ENCODE data around the gene C10orf105. TPM values are rescaled to one million over a fixed set of nuclear protein-coding genes. Genes with fewer than 3 reads are reported as not detected.
A peak's percentile ranks its signal among the peaks of the same experiment; 100 is the strongest.

Gene C10orf105
- total RNA-seq, 1 experiment from 2014 or later = not detected

DNA sequence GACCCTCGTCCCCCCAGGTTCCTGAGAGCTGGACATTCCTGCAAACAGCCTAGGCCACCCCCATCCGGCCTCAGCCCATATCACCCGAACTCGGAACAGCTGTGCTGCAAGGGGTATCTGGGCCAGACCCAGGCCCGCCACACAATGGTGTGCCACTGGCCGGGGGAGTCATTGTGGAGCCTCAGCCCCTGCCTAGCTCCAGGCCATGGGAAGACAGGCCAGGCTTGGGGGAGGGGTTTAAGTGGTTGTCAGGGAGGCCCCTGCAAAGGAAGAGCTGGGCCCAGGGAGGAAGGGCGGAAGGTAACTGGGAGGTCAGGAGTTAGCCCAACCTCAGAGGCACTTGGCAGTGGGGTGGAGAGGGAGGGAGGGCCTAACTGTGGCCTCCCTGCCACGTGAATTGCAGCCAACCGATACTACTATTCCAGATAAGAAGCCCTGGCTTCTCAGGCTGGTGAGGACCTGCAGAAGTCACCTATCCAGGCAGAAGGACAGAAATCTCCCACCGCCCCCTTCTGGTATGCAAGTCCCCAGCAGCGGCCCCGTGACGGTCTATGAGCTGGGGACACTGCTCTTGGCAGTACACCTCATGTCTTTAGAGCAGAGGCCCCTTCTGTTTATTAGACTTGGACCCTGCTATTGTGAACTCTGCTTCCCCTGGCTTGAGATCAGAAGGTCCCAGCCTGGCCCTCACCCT, 26.9 kb upstream of the C10orf105 start:
- no peak for DNase-seq
- Histone ChIP-seq H3K4me1 (no peaks in the 10 kb centered on the region), H3K27me3 (no peaks in the 10 kb centered on the region), H3K4me3 (no peak overlapping the region), H3K9me3 (replicated peaks) (no peaks in the 10 kb centered on the region), H3K27ac (no peak overlapping the region), H3K36me3 (no peaks in the 10 kb centered on the region)

DNA sequence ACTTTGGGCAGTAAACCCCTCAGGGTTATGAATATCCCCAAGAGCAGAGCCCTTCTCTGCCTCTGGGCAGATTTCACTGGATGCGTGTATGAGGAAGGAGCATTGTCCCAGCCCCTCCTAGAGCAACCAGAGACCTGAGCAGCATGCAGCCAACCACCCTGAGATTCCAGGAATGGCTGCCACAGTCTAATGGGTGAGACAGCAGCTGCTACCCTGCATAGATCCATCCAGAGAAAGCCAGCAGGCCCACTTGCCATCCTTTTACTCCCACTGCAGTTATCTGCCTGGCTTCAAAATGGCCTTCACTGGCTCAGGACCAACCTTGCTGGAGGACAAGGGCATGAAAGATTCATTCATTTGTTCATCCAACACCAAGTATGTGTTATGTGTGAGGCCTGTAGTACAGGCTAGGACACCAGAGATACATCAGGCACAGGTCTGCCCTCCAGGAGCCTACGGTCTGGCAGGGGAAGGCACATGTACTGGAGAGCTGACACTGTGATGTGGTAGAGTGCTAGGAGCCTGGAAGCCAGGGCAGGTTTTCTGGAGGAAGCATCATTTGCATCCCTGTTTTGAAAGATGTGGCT, 26.2 kb upstream of the C10orf105 start:
- Histone ChIP-seq H3K4me3 (no peak overlapping the region), H3K36me3 (no peaks in the 10 kb centered on the region), H3K27me3 (no peaks in the 10 kb centered on the region), H3K4me1 (no peaks in the 10 kb centered on the region), H3K27ac (no peak overlapping the region), H3K9me3 (replicated peaks) (no peaks in the 10 kb centered on the region)
- DNase-seq = no peak

DNA sequence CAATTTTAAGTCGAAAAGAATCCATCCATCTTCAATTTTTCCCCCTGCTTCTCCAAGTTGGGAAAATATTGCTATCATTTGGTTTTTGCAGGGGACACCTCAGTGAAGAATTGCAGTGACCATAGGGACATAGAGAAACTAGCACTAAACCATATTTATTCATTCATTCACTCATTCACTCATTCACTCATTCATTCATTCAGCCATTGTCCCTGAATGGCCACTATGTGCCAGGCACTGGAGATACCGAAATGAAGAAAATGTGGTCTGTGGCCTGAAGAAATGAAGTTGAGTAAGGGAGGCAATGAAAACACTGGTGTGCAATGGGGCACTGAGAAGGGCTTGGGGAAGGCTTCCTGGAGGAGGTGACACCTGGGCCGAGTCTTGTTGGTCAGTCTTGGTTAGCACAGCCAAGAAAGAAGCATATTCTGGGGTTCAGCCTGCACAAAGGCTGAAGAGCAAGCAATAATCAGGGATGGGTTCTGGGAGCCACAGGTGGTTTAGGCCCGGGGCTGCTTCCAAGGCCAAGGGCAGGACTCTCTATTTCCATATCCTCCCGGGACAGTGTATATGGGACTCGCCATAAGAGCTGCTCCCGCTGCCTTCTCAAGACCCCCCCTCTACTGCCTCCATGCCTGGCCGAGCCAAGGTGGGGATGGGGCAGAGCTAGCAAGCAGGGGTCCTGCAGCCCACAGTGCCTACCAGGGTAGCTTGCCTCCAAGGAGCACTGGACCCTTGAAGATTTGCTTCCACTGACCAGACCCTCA, 25.5 kb upstream of the C10orf105 start:
- no peak overlapping the region for H3K27ac ChIP-seq
- no peaks in the 10 kb centered on the region for H3K36me3 ChIP-seq
- H3K27me3 ChIP-seq = no peaks in the 10 kb centered on the region
- no peaks in the 10 kb centered on the region for H3K4me1 ChIP-seq
- H3K9me3 ChIP-seq (replicated peaks) = no peaks in the 10 kb centered on the region
- DNase-seq = no peak
- no peak overlapping the region for H3K4me3 ChIP-seq

DNA sequence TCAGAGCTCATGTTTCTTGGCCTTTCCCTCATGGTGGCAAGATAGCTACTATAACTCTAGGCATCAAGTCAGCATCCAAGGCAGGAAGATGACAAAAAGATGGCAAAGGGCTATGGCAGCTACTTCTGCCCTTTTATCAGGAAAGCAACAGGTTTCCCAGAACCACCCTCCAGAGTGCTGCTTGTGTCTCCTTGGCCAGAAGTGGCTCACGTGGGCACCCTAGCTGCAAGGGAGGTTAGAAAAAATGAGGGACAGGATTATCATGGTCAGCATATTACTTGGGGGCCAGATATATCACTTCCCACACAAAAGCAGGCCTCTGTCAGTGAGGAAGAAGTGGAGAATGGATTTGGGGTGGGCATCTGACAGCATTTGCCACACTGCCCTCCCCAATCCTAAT, 24.3 kb upstream of the C10orf105 start:
- Histone ChIP-seq H3K27ac (no peak overlapping the region), H3K27me3 (no peaks in the 10 kb centered on the region), H3K4me1 (no peaks in the 10 kb centered on the region)

DNA sequence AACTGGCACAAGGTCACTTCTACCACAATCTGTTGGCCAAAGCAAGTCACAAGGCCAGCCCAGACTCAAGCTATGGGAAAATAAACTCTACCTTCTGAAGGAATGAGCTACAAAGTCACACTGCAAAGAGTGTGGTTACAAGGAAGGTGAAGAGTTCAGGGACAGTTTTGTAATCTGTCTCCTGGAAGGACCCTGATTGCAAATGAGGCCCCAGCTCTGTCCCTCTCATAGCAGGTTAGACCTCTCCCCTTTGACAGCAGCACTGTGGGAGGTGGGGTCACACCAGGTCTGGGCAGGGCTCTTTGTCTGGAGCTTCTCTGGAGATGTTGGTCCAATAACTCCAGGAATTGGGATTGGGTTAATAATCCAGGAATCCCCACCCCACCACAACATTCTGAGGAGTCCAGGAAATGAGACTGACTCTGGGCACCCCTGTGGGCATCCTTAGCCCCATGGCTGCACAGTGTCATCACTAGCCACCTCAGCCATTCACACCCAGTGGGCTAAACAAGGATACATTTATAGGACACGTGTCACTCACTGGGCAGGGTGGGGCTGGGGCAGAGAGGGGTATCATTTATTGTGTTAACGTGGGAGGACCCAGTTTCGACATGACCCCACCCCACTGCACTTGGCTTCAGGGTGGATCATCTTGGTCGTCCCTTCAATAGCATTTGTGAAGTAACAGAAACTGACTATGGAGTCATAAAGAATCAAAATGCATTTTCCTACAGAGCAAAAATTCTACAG, 23.7 kb upstream of the C10orf105 start:
- Histone ChIP-seq H3K36me3 (no peaks in the 10 kb centered on the region), H3K27ac (no peak overlapping the region), H3K9me3 (replicated peaks) (no peaks in the 10 kb centered on the region), H3K27me3 (no peaks in the 10 kb centered on the region), H3K4me1 (no peaks in the 10 kb centered on the region), H3K4me3 (no peak overlapping the region)
- no peak for DNase-seq

More for the DNA sequence above, 24.3 kb upstream of the C10orf105 start:
- Histone ChIP-seq H3K4me3 (no peak overlapping the region), H3K9me3 (replicated peaks) (no peaks in the 10 kb centered on the region), H3K36me3 (no peaks in the 10 kb centered on the region)
- DNase-seq = no peak

DNA sequence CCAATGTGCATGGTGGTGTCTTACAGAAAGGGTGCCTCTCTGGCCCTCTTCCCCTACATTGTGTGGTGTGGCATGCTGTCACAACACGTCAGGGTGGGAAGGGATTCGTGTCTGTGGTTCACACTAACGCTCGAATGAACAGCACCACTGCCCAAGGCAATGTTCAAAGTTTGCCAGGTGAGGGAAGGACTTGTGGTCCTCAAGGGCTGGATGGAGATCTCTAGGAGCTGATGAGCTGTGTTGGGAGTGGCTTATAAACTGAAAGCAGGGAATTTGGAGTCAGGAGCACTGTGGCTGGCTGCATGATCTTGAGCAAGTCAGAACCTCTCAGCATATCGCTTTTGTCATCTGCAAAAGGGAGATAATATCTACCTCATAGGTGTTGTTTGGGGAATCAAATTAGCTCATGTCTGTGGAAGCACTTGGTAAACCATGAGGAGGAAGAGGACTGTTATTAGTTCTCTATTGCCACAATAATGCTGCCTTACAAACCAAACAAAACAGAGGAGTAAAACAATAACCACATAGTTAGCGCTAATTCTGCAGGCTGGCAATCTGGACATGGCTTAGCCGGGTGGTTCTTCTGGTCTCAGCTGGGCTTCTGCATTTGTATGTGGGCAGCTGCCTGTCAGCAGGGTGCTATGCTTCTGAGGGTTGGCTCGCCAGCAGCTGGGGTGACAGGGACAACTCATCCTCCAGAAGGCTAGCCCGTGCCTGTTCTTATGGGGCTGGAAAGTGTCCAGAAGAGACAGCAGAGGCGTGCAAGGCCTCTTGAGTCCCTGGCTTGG, 22.9 kb upstream of the C10orf105 start:
- Histone ChIP-seq H3K27ac (no peak overlapping the region), H3K4me3 (no peak overlapping the region), H3K27me3 (no peaks in the 10 kb centered on the region), H3K9me3 (replicated peaks) (no peaks in the 10 kb centered on the region), H3K36me3 (no peaks in the 10 kb centered on the region), H3K4me1 (no peaks in the 10 kb centered on the region)
- no peak for DNase-seq

DNA sequence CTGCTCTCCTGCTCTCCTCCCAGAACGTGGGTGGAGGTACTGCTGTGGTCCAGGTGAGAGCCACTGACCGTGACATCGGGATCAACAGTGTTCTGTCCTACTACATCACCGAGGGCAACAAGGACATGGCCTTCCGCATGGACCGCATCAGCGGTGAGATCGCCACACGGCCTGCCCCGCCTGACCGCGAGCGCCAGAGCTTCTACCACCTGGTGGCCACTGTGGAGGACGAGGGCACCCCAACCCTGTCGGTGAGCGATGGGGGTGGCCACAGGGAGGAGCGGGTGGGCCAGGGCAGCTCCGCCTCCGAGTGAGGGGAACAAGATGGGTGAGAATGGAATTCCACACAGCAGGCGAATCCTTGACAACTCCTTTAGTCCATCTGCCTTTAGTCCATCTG, 22.1 kb upstream of the C10orf105 start:
- Histone ChIP-seq H3K9me3 (replicated peaks) (no peaks in the 10 kb centered on the region), H3K36me3 (no peaks in the 10 kb centered on the region), H3K4me1 (0 out of 2 replicates have a peak, but pooled peaks cover 1% of the 10 kb centered on the region), H3K4me3 (no peak overlapping the region), H3K27me3 (no peaks in the 10 kb centered on the region), H3K27ac (no peak overlapping the region)
- DNase-seq = no peak

DNA sequence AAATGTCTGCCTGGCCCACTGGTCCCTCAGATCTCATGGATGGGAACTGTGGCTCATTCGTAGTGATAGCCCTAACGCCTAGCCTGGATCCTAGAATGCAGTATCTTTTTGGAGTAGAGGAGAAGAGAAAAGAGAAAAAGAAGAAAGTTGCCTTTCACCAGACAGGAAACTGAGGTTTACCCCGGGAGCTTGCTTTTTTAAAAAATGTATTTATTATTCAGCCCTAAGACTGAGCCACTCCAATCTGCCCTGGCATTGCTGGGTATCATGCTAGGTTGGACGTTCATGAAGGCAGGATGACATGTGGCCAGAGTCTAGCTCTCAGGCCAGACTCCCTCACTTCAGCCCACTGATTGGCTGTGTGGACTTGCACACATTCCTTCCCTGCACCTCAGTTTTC, 21.5 kb upstream of the C10orf105 start:
- H3K4me1 ChIP-seq = 0 out of 2 replicates have a peak, but pooled peaks cover 3% of the 10 kb centered on the region
- H3K27ac ChIP-seq = no peak overlapping the region
- H3K4me3 ChIP-seq = no peak overlapping the region
- no peaks in the 10 kb centered on the region for H3K36me3 ChIP-seq
- no peaks in the 10 kb centered on the region for H3K9me3 ChIP-seq (replicated peaks)
- DNase-seq = no peak
- H3K27me3 ChIP-seq = no peaks in the 10 kb centered on the region

DNA sequence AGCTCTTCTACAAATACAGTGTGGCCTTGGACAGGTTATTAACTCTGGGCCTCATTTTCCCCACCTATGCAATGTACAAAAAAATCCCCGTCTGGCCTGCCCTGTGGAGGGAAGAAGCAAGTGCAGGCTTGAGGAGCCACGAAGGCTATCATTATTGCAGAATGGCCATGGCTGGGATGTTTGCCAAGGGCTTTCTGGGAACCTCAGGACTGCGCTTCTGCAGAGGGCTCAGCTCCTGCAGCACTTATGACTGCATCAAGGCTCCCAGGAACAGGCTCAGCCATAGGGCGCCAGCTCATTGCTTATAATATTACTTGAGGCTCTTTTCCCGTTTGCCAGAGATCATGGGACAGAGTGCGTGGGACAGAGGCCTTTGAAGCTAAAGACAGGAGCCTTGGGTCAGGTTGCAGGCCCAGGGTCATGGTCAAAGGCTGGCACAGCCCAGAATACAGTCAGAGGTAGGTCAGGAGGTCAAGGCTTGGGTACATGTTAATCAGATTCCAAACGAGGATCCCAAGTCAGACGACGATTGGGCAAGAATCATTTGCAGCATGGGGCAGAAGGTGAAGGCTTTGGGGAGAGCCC, 20.6 kb upstream of the C10orf105 start:
- Histone ChIP-seq H3K27ac (no peak overlapping the region), H3K36me3 (no peaks in the 10 kb centered on the region), H3K4me1 (0 out of 2 replicates have a peak, but pooled peaks cover 3% of the 10 kb centered on the region), H3K4me3 (no peak overlapping the region), H3K9me3 (replicated peaks) (no peaks in the 10 kb centered on the region), H3K27me3 (no peaks in the 10 kb centered on the region)
- no peak for DNase-seq

DNA sequence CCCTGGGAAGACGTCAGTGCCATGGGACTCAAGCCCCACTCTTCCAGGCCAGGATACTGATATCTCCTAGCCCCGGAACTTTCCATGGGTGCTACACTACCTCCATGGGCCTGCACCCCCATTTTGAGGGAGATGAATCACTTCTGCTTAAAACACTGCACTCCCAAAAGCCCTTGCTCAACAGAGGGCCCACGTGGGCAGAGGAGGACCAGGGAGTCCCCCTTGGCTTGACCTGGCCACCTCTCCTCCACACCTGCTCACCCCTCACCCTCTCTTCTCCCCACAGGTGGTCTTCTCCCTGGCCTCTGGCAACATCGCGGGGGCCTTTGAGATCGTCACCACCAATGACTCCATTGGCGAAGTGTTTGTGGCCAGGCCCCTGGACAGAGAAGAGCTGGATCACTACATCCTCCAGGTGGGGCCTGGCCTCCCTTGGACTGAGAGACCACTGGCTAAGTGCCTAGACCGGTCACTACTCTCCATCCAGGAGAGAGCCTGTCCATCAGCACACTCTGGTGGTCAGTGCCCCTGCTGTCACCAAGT, 19.9 kb upstream of the C10orf105 start:
- Histone ChIP-seq H3K27ac (no peak overlapping the region), H3K4me1 (0 out of 2 replicates have a peak, but pooled peaks cover 3% of the 10 kb centered on the region), H3K27me3 (no peaks in the 10 kb centered on the region), H3K4me3 (no peak overlapping the region), H3K9me3 (replicated peaks) (no peaks in the 10 kb centered on the region), H3K36me3 (no peaks in the 10 kb centered on the region)
- DNase-seq = no peak

DNA sequence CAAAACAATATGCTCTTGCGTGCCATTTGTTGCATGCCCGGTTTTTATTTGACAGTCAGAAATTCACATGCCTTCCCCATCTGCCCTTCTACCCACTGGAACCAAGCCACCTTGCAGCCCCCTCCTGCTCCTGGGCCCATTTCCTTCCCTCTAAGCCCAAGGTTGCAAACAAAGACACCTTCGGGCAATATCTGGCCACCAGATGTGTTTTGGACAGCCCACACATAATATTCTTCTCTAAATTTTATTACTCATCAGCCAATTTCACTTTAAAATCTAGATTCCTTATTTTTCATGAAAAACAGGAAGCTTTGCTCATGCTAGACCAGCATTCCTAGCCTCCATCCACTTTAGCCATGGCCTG, 18.2 kb upstream of the C10orf105 start:
- Histone ChIP-seq H3K9me3 (replicated peaks) (no peaks in the 10 kb centered on the region), H3K27ac (no peak overlapping the region), H3K27me3 (no peaks in the 10 kb centered on the region), H3K4me1 (0 out of 2 replicates have a peak, but pooled peaks cover 3% of the 10 kb centered on the region), H3K4me3 (no peak overlapping the region), H3K36me3 (no peaks in the 10 kb centered on the region)
- no peak for DNase-seq

DNA sequence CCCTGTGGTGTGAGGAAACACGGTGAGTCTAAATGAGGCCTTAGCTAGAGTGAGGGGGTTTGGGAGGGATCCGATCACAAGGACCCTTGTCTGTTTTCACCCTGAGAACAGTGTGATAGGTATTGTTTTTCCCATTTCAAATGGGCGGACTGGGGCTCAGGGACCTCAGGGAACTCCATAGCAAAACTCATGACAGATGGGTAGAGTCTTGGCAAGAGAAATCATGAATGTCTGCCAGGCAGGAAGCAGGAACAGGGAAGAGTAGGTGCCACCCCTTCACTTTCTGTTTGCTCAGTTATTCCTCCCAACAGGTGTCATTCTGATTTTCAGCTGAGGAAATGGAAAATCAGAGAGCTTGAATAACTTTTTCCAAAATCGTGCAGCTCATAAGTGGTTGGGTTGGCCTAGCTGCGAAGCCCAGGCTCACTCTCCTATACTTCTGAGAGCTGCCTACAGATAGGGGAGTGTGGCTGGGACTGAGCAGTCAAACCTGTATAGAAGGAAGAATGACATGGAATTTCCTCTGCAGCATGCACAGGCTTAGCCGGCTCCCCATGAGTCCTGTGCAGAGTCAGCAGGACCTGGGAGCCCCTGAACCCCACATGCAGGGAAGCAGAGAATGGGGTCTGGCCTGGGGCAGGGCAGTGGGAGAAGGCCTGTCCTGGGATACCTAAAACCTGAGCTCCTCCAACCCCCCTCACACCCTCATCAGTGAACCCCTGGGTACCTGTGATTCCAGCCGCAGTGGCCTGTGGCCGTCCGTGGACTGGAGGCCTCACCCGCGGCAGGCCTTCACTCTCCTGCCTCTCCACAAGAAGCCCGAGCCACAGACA, 17.6 kb upstream of the C10orf105 start:
- Histone ChIP-seq H3K36me3 (no peaks in the 10 kb centered on the region), H3K4me1 (0 out of 2 replicates have a peak, but pooled peaks cover 3% of the 10 kb centered on the region), H3K9me3 (replicated peaks) (no peaks in the 10 kb centered on the region), H3K27me3 (no peaks in the 10 kb centered on the region), H3K27ac (no peak overlapping the region), H3K4me3 (no peak overlapping the region)
- DNase-seq = no peak

DNA sequence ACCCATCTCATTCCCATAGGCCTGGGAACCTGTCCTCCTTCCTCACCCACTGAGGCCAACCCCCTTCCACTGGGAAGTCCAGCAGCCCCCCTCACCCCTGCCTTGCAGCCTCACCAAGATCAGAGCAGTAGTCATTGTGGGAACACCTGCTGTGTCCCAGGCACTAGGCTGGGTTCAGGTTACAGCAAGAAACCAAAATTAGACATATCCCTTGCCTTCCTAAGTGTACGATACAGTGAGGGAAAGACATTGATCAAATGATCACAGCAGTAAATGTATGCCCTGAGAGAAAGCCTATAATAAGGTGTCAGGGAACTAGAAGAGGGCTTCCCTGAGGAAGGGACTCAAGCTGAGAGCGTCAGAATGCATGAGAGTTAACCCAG, 17.0 kb upstream of the C10orf105 start:
- peak; percentile 26 to 35 for DNase-seq
- Histone ChIP-seq H3K9me3 (replicated peaks) (no peaks in the 10 kb centered on the region), H3K36me3 (no peaks in the 10 kb centered on the region), H3K27ac (no peak overlapping the region), H3K27me3 (no peaks in the 10 kb centered on the region), H3K4me3 (no peak overlapping the region), H3K4me1 (0 out of 2 replicates have a peak, but pooled peaks cover 3% of the 10 kb centered on the region)

All from SJCRH30 (cell line).